Endothelial cell of umbilical vein (primary cell): Measurements from ENCODE around the gene PAX2. TPM values are rescaled to one million over a fixed set of nuclear protein-coding genes. Genes with fewer than 3 reads are reported as not detected.

ENCODE experiments used
- BruUV-seq: library from RNA; stranded (reverse); fragments of 400-500 nt; replicated peaks from 2 replicates; lab custom pipeline; 2021; lab: Mats Ljungman, UMichigan
- CTCF ChIA-PET: fragments of 300-600, 350-600 bp; sonication (Branson Sonifier 250); formaldehyde crosslinking; loops from one replicate; lab custom pipeline; 2021; ENCODE audit warnings: antibody characterized with exemption, inconsistent platforms; lab: Charles Lee
- POLR2A ChIA-PET: fragments of 300-600, 350-600 bp; sonication (Branson Sonifier 250); formaldehyde crosslinking; loops from one replicate; lab custom pipeline; 2021; ENCODE audit warnings: antibody characterized with exemption, inconsistent platforms; lab: Charles Lee
- DNase-seq: peaks from one replicate; pipeline ENCODE4 v3.0.0-alpha.2; 2011; ENCODE audit warnings: low read depth, low spot score
- FAIRE-seq: peaks from 2 replicates; lab custom pipeline; 2011; peaks lifted over from hg19 to GRCh38; lab: Jason Lieb, UNC
- H2AFZ ChIP-seq: 2 replicates; pipeline ENCODE4 v1.6.0; 2012; ENCODE audit warnings: low read depth, low read length, control low read depth, inconsistent platforms
- H3K27ac ChIP-seq: 2 replicates; pipeline ENCODE4 v1.5.1; 2011; ENCODE audit warnings: low read depth, mild to moderate bottlenecking, control low read depth, low read length, moderate library complexity; ENCODE audit not compliant: insufficient read depth
- H3K27me3 ChIP-seq, 2 experiments: 2 replicates each; pipeline versions ENCODE4 v1.6.0 to v1.6.1; 2011; ENCODE audit warnings: low read length in 2 of 2, mixed read lengths in 1 of 2; ENCODE audit not compliant: control insufficient read depth in 2 of 2, insufficient read depth in 2 of 2
- H3K36me3 ChIP-seq, 2 experiments: 2 replicates in 1 of 2; 3 replicates in 1 of 2; pipeline ENCODE4 v1.5.1; 2011; ENCODE audit warnings: low read length in 2 of 2, mild to moderate bottlenecking in 1 of 2, moderate library complexity in 1 of 2; ENCODE audit not compliant: control insufficient read depth in 2 of 2, insufficient read depth in 2 of 2; ENCODE audit errors: extremely low read depth in 1 of 2
- H3K4me1 ChIP-seq: 3 replicates; pipeline ENCODE4 v1.5.1; 2011; ENCODE audit warnings: mild to moderate bottlenecking, low read length; ENCODE audit not compliant: control insufficient read depth, insufficient read depth; ENCODE audit errors: extremely low read depth
- H3K4me2 ChIP-seq: 2 replicates; pipeline ENCODE4 v1.6.1; 2011; ENCODE audit warnings: low read length, control low read depth, mixed read lengths; ENCODE audit not compliant: insufficient read depth
- H3K4me3 ChIP-seq, 3 experiments: fragments of 200-600 bp in 1 of 3; sonication (generic), shearing (Covaris generic) in 1 of 3; replicated peaks in 1 of 3; 2 replicates each; pipeline ENCODE4 v1.5.1; 2011 to 2016; ENCODE audit warnings: control low read depth in 3 of 3, low read length in 3 of 3, mild to moderate bottlenecking in 2 of 3, inconsistent platforms in 1 of 3, low read depth in 1 of 3, moderate library complexity in 1 of 3; ENCODE audit not compliant: insufficient read depth in 1 of 3
- H3K79me2 ChIP-seq: 2 replicates; pipeline ENCODE4 v1.6.0; 2012; ENCODE audit warnings: low read length, inconsistent platforms; ENCODE audit not compliant: control insufficient read depth, insufficient read depth
- H3K9ac ChIP-seq: replicated peaks from 2 replicates; pipeline ENCODE3; 2011; ENCODE audit warnings: low read length, control low read depth; ENCODE audit not compliant: insufficient read depth; ENCODE audit errors: extremely low read depth
- H3K9me1 ChIP-seq: replicated peaks from 3 replicates; pipeline ENCODE4 v1.6.0; 2011; ENCODE audit warnings: mild to moderate bottlenecking, low read length; ENCODE audit not compliant: control insufficient read depth, insufficient read depth; ENCODE audit errors: extremely low read depth
- H3K9me3 ChIP-seq: replicated peaks from 2 replicates; pipeline ENCODE4 v1.5.1; 2012; ENCODE audit warnings: low read length, inconsistent platforms; ENCODE audit not compliant: control insufficient read depth, insufficient read depth
- H4K20me1 ChIP-seq: replicated peaks from 2 replicates; pipeline ENCODE3; 2011; ENCODE audit warnings: mild to moderate bottlenecking, low read length; ENCODE audit not compliant: control insufficient read depth, insufficient read depth; ENCODE audit errors: extremely low read depth
- EZH2 ChIP-seq: IDR thresholded peaks from 2 replicates; pipeline ENCODE4 v1.6.1; 2012; ENCODE audit warnings: borderline replicate concordance, low read depth, mild to moderate bottlenecking, moderate library complexity, low read length, inconsistent platforms; ENCODE audit not compliant: severe bottlenecking
- GATA2 ChIP-seq: IDR thresholded peaks from 2 replicates; pipeline ENCODE4 v1.7.0; 2011; ENCODE audit warnings: low read depth, mild to moderate bottlenecking, moderate library complexity, mixed read lengths, low read length; ENCODE audit not compliant: insufficient read length, insufficient read depth
- JUN ChIP-seq: IDR thresholded peaks from 2 replicates; pipeline ENCODE4 v1.6.1; 2011; ENCODE audit warnings: borderline replicate concordance, low read depth; ENCODE audit not compliant: insufficient read length, insufficient read depth
- MYC ChIP-seq: IDR thresholded peaks from one replicate; pipeline ENCODE4 v1.6.1; 2011; ENCODE audit warnings: mild to moderate bottlenecking, low read depth, low read length
- POLR2A ChIP-seq: IDR thresholded peaks from 2 replicates; pipeline ENCODE4 v1.6.1; 2012; ENCODE audit warnings: low read depth, mild to moderate bottlenecking, control low read depth, low read length
- POLR2AphosphoS5 ChIP-seq: IDR thresholded peaks from 2 replicates; pipeline ENCODE4 v1.6.1; 2012; ENCODE audit warnings: low read depth, mild to moderate bottlenecking, control low read depth, low read length, moderate library complexity; ENCODE audit not compliant: insufficient read depth
- dilution Hi-C: fragments of 300-500 bp; cut with MboI; formaldehyde crosslinking; loops from one replicate; pipeline ENCODE4 v1.15.0; 2019; ENCODE audit warnings: low sequenced_read_pairs; ENCODE audit not compliant: extremely low pct_ligation_motif_present
- intact Hi-C: fragments of 100-400 bp; cut with micrococcal nuclease; formaldehyde crosslinking; loops from one replicate; pipeline ENCODE4 v1.10.0; 2022
- polyA plus RNA-seq, 4 experiments: library from polyadenylated mRNA; depleted of rRNA in 3 of 4; stranded (reverse) in 3 of 4; unstranded in 1 of 4; fragments of >200 nt; gene quantifications; 2 replicates each; pipeline versions ENCODE4 v1.2.1 to v1.2.3, GENCODE V29; 2011 to 2012; ENCODE audit warnings: missing spikeins in 1 of 4
- total RNA-seq: library from RNA; stranded (reverse); gene quantifications from 2 replicates; pipeline ENCODE4 v1.2.3, GENCODE V29; 2021

Gene PAX2
- total and polyA plus RNA-seq, 2 donors (not counting 3 experiments of a cell fraction or from before 2014, with no cell fraction given): not detected

DNA sequence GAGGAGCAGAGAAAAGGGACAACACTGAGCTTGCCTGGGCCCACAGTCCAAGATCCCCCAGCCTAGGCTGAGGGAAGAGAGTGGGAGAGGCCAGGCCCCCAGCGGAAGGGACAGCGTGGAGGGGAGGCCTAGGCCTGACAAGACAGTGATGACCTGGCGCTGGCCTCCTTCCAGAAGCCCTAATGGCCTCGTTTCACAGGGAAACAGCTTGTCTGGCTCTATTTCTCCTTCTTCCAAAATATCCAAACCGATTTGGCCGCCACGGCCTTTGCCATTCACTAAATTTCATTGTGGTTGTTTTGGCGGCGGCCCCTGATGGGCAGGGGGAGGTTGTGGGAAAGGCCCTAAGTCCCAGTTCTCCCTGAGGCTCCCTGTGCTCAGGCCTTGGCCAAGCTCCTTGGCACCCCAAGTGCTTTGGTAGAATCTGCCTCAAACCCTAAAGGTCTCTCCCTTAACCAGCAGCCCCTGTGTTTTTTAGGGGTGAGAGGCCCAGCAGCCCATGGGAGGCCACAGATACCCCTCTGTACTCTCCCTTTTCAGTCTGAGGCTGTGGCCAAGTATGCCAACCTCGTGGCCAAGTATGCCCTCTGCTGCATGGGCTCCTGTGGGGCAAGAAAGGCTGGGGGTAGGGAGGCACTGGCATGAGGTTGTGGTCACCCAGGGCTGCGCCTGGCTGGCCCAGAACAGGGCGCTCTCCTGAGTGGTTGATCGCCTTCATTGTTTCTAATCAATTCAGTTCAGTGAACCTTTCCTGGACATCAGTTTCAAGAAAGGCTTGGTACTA, 37.3 kb downstream of the PAX2 start:
- DNase-seq (no peak), FAIRE-seq (no peak)
- Histone ChIP-seq H3K79me2 (no peaks in the 10 kb centered on the region), H3K4me2 (no peak overlapping the region), H3K4me3 (no peak overlapping the region), H2AFZ (no peak overlapping the region), H4K20me1 (no peaks in the 10 kb centered on the region), H3K9ac (no peak overlapping the region), H3K27ac (no peak overlapping the region), H3K27me3 (peaks cover 3 to 16% of the 10 kb centered on the region in 2 experiments), H3K36me3 (no peaks in the 10 kb centered on the region), H3K4me1 (no peaks in the 10 kb centered on the region), H3K9me3 (no peaks in the 10 kb centered on the region), H3K9me1 (no peaks in the 10 kb centered on the region)
- CTCF ChIA-PET: no interaction called here
- POLR2A ChIA-PET: no interaction called here
- TF ChIP-seq POLR2A: no peak
- TF ChIP-seq GATA2: no peak
- TF ChIP-seq MYC: no peak
- intact Hi-C loops: no loop called here
- BruUV-seq: no TSS peak
- dilution Hi-C loops: no loop called here

GRCh38 chr10:100784126-100784525, 38.7 kb downstream of the PAX2 start:
- Histone ChIP-seq H3K27me3 (peaks cover 10 to 13% of the 10 kb centered on the region in 2 experiments), H3K4me2 (no peak overlapping the region), H3K27ac (no peak overlapping the region), H3K4me3 (no peak overlapping the region), H3K9me1 (no peaks in the 10 kb centered on the region), H2AFZ (no peak overlapping the region), H3K9ac (no peak overlapping the region), H4K20me1 (no peaks in the 10 kb centered on the region), H3K9me3 (no peaks in the 10 kb centered on the region), H3K79me2 (no peaks in the 10 kb centered on the region), H3K36me3 (no peaks in the 10 kb centered on the region), H3K4me1 (no peaks in the 10 kb centered on the region)
- TF ChIP-seq JUN (no peak), EZH2 (no peak), POLR2AphosphoS5 (no peak)
- no TSS peak for BruUV-seq
- intact Hi-C loops (no loop called here), dilution Hi-C loops (no loop called here)
- DNase-seq (no peak), FAIRE-seq (no peak)
- ChIA-PET POLR2A (no interaction called here), CTCF (no interaction called here)
